GM12872 (cell line): ENCODE data around the gene ERGIC1.

ENCODE experiments used
- CTCF ChIP-seq: IDR thresholded peaks from 3 replicates; pipeline ENCODE4 v1.5.1; 2011; ENCODE audit warnings: low read depth, mild to moderate bottlenecking, low read length, moderate library complexity; ENCODE audit not compliant: insufficient read depth

ERGIC1 gene

GRCh38 chr5:172958331-172959046 is 124.4 kb downstream of the ERGIC1 start:
- no peak for TF ChIP-seq CTCF

GRCh38 chr5:172959824-172960799 is 126.1 kb downstream of the ERGIC1 start:
- TF ChIP-seq CTCF, result no peak

- TF ChIP-seq CTCF, result no peak
Observed at GRCh38 chr5:172969921-172970320, 135.9 kb downstream of the ERGIC1 start.

GRCh38 chr5:172971482-172971881 is 137.4 kb downstream of the ERGIC1 start:
- no peak for TF ChIP-seq CTCF

- TF ChIP-seq CTCF, result no peak
Observed at GRCh38 chr5:172972552-172972951, 138.5 kb downstream of the ERGIC1 start.

- no peak for TF ChIP-seq CTCF
Observed at GRCh38 chr5:172973127-172973916, 139.3 kb downstream of the ERGIC1 start.

- TF ChIP-seq CTCF, result no peak
Observed at GRCh38 chr5:172973931-172974330, 139.9 kb downstream of the ERGIC1 start.
